ENCODE measurements around the gene CARD14.

Gene CARD14

DNA sequence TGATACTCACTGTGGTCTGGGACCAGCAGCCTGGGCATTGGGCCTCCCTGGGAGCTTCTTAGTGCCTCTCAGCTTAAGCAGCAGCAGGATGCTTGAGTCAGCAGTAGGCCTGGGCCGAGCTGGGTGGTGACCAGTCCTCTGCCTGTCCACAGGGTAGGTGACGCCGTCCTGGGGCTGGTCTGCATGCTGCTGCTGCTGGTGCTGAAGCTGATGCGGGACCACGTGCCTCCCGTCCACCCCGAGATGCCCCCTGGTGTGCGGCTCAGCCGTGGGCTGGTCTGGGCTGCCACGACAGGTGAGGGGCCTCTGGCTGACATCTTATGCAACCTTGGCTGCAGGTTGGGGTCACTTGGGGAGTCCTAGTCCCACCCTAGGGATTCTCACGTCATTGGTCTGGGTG, 57.8 kb downstream of the CARD14 start:
- H2BK12ac ChIP-seq (ENCODE audit: low read length in 2 of 2), result no peak overlapping the region
- no peak overlapping the region for H3K4me2 ChIP-seq (ENCODE audit: low read length, poor library complexity, severe bottlenecking)
- H3K27ac ChIP-seq (ENCODE audit: low read length, poor library complexity, severe bottlenecking), result no peak overlapping the region
- H2BK15ac ChIP-seq (ENCODE audit: low read depth, poor library complexity, severe bottlenecking), result no peak overlapping the region
- no peak overlapping the region for H2BK5ac ChIP-seq (ENCODE audit: low read depth, low read length, poor library complexity, severe bottlenecking)
- H3K36me3 ChIP-seq (ENCODE audit: control insufficient read depth in 1 of 2, insufficient read depth in 2 of 2, low read depth in 1 of 2, low read length in 2 of 2), result peaks cover 51 to 58% of the 10 kb centered on the region in 2 experiments
- H3K4me3 ChIP-seq (ENCODE audit: insufficient read depth in 1 of 2, low read depth in 1 of 2, low read length in 2 of 2), result no peak overlapping the region
- no peak overlapping the region for H2BK120ac ChIP-seq (ENCODE audit: low read depth, low read length)
- H3K79me1 ChIP-seq (replicated peaks; ENCODE audit: low read length, poor library complexity, severe bottlenecking), result peaks cover 15% of the 10 kb centered on the region
- H2AFZ ChIP-seq (ENCODE audit: low read depth, low read length), result no peak overlapping the region
- H3K14ac ChIP-seq (ENCODE audit: low read length in 2 of 2), result no peak overlapping the region
- H3K23ac ChIP-seq (ENCODE audit: low read length in 2 of 2), result no peak overlapping the region
- no peak overlapping the region for H4K8ac ChIP-seq (ENCODE audit: low read length)
- peaks cover 9% of the 10 kb centered on the region for H3K4me1 ChIP-seq (ENCODE audit: control insufficient read depth, insufficient read depth, low read depth, low read length)
- no peak overlapping the region for H2AK5ac ChIP-seq (ENCODE audit: low read length, severe bottlenecking)
- no peaks in the 10 kb centered on the region for H3K27me3 ChIP-seq (ENCODE audit: control insufficient read depth in 1 of 2, insufficient read depth in 1 of 2, low read length in 2 of 2)
- DNase-seq, result no peak
- H3K4ac ChIP-seq (ENCODE audit: low read depth in 1 of 2, low read length in 2 of 2), result no peak overlapping the region
- H4K91ac ChIP-seq (ENCODE audit: low read length), result no peak overlapping the region
- 95% methylated on average over 11 of the region's 11 CpGs for WGBS
- H3K9ac ChIP-seq (ENCODE audit: low read length), result no peak overlapping the region
- no peak overlapping the region for H3K18ac ChIP-seq (ENCODE audit: low read depth in 1 of 2, low read length in 2 of 2)
- H3K9me3 ChIP-seq (ENCODE audit: control insufficient read depth, low read length), result peaks cover 14% of the 10 kb centered on the region

DNA sequence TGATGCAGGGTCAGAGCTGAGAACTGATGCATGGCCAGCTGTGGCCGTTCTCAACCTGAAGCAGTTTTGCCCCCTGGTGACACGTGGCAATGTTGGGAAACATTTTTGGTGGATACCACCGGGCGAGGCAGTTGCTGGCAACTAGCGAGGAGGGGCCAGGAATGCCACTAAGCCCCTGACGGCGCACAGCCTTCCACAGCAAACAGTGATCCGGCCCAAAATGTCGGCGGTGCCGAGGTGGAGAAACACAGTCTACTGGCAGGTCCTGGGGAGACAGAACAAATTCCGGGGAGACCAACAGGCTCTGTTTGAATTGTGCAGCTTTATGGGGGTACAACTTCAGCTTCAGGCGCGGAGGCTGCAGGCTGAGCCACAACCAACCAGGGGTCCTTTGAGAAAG, 58.6 kb downstream of the CARD14 start:
- H3K27me3 ChIP-seq (ENCODE audit: control insufficient read depth in 1 of 2, insufficient read depth in 1 of 2, low read length in 2 of 2), result no peaks in the 10 kb centered on the region
- no peak overlapping the region for H4K8ac ChIP-seq (ENCODE audit: low read length)
- H3K4me3 ChIP-seq (ENCODE audit: insufficient read depth in 1 of 2, low read depth in 1 of 2, low read length in 2 of 2), result no peak overlapping the region
- H3K4me2 ChIP-seq (ENCODE audit: low read length, poor library complexity, severe bottlenecking), result no peak overlapping the region
- H2AK5ac ChIP-seq (ENCODE audit: low read length, severe bottlenecking), result no peak overlapping the region
- H4K91ac ChIP-seq (ENCODE audit: low read length), result no peak overlapping the region
- WGBS, result 91% methylated on average over 14 of the region's 14 CpGs
- no peak overlapping the region for H2AFZ ChIP-seq (ENCODE audit: low read depth, low read length)
- H3K9ac ChIP-seq (ENCODE audit: low read length), result no peak overlapping the region
- H2BK15ac ChIP-seq (ENCODE audit: low read depth, poor library complexity, severe bottlenecking), result no peak overlapping the region
- no peak overlapping the region for H3K23ac ChIP-seq (ENCODE audit: low read length in 2 of 2)
- no peak overlapping the region for H2BK12ac ChIP-seq (ENCODE audit: low read length in 2 of 2)
- no peak overlapping the region for H2BK120ac ChIP-seq (ENCODE audit: low read depth, low read length)
- peaks cover 21% of the 10 kb centered on the region for H3K9me3 ChIP-seq (ENCODE audit: control insufficient read depth, low read length)
- H3K18ac ChIP-seq (ENCODE audit: low read depth in 1 of 2, low read length in 2 of 2), result no peak overlapping the region
- H3K4me1 ChIP-seq (ENCODE audit: control insufficient read depth, insufficient read depth, low read depth, low read length), result peaks cover 8% of the 10 kb centered on the region
- no peak overlapping the region for H3K27ac ChIP-seq (ENCODE audit: low read length, poor library complexity, severe bottlenecking)
- peaks cover 7% of the 10 kb centered on the region for H3K79me1 ChIP-seq (replicated peaks; ENCODE audit: low read length, poor library complexity, severe bottlenecking)
- no peak for DNase-seq
- no peak overlapping the region for H3K14ac ChIP-seq (ENCODE audit: low read length in 2 of 2)
- peaks cover 50 to 59% of the 10 kb centered on the region in 2 experiments for H3K36me3 ChIP-seq (ENCODE audit: control insufficient read depth in 1 of 2, insufficient read depth in 2 of 2, low read depth in 1 of 2, low read length in 2 of 2)
- H3K4ac ChIP-seq (ENCODE audit: low read depth in 1 of 2, low read length in 2 of 2), result no peak overlapping the region
- no peak overlapping the region for H2BK5ac ChIP-seq (ENCODE audit: low read depth, low read length, poor library complexity, severe bottlenecking)

DNA sequence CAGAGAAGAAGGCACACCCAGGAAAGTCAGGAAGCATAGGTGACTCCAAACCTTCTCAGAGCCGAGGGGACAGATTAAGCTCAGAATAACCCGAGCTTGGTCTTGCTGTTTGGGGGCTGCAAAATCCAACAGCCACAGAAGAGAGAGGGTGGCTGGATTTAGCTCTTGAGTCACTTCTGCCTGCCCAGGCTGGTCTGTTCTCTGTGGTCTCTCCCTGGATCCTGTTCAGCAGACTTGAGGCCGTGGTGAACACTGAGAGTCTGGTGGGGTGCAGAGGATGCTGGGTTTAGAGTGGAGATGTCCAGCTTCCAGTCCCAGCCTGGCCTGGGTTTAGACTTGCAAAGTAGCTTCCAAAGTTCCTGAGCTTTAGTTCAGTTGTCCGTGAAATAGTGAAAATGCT, 59.2 kb downstream of the CARD14 start:
- no peak for DNase-seq
- Histone ChIP-seq H3K4me3 (ENCODE audit: insufficient read depth in 1 of 2, low read depth in 1 of 2, low read length in 2 of 2) (no peak overlapping the region), H2BK15ac (ENCODE audit: low read depth, poor library complexity, severe bottlenecking) (no peak overlapping the region), H2AFZ (ENCODE audit: low read depth, low read length) (no peak overlapping the region), H2BK5ac (ENCODE audit: low read depth, low read length, poor library complexity, severe bottlenecking) (no peak overlapping the region), H3K23ac (ENCODE audit: low read length in 2 of 2) (no peak overlapping the region), H3K9ac (ENCODE audit: low read length) (no peak overlapping the region), H2BK120ac (ENCODE audit: low read depth, low read length) (no peak overlapping the region), H3K27me3 (ENCODE audit: control insufficient read depth in 1 of 2, insufficient read depth in 1 of 2, low read length in 2 of 2) (no peaks in the 10 kb centered on the region), H4K91ac (ENCODE audit: low read length) (no peak overlapping the region), H3K9me3 (ENCODE audit: control insufficient read depth, low read length) (peaks cover 26% of the 10 kb centered on the region), H3K4ac (ENCODE audit: low read depth in 1 of 2, low read length in 2 of 2) (no peak overlapping the region), H3K79me1 (replicated peaks; ENCODE audit: low read length, poor library complexity, severe bottlenecking) (peaks cover 6% of the 10 kb centered on the region), H4K8ac (ENCODE audit: low read length) (no peak overlapping the region), H2AK5ac (ENCODE audit: low read length, severe bottlenecking) (no peak overlapping the region), H3K4me1 (ENCODE audit: control insufficient read depth, insufficient read depth, low read depth, low read length) (peaks cover 8% of the 10 kb centered on the region), H3K27ac (ENCODE audit: low read length, poor library complexity, severe bottlenecking) (no peak overlapping the region), H2BK12ac (ENCODE audit: low read length in 2 of 2) (no peak overlapping the region), H3K14ac (ENCODE audit: low read length in 2 of 2) (no peak overlapping the region), H3K4me2 (ENCODE audit: low read length, poor library complexity, severe bottlenecking) (no peak overlapping the region), H3K18ac (ENCODE audit: low read depth in 1 of 2, low read length in 2 of 2) (no peak overlapping the region), H3K36me3 (ENCODE audit: control insufficient read depth in 1 of 2, insufficient read depth in 2 of 2, low read depth in 1 of 2, low read length in 2 of 2) (peaks cover 54 to 57% of the 10 kb centered on the region in 2 experiments)
- 94% methylated on average over 4 of the region's 4 CpGs for WGBS

DNA sequence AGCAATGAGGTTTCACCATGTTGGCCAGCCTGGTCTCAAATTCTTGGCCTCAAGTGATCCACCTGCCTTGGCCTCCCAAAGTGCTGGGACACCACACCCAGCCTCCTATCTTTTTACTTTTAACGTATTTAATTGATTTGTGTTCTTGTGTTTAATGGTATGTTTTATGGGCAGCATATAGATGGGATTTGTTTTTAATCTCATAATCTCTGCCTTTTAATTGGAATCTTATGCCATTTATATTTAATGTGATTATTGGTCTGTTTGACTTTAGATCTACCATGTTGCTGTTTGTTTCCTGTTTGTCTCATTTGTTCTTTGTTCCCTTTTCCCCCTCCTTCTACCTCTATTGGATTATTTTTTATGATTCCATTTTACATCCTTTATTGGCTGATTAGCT, 62.6 kb downstream of the CARD14 start:
- Histone ChIP-seq H2BK15ac (ENCODE audit: low read depth, poor library complexity, severe bottlenecking) (no peak overlapping the region), H4K8ac (ENCODE audit: low read length) (no peak overlapping the region), H3K79me1 (replicated peaks; ENCODE audit: low read length, poor library complexity, severe bottlenecking) (peaks cover 8% of the 10 kb centered on the region), H3K4me1 (ENCODE audit: control insufficient read depth, insufficient read depth, low read depth, low read length) (peaks cover 3% of the 10 kb centered on the region), H3K18ac (ENCODE audit: low read depth in 1 of 2, low read length in 2 of 2) (no peak overlapping the region), H3K9me3 (ENCODE audit: control insufficient read depth, low read length) (peaks cover 34% of the 10 kb centered on the region), H3K36me3 (ENCODE audit: control insufficient read depth in 1 of 2, insufficient read depth in 2 of 2, low read depth in 1 of 2, low read length in 2 of 2) (peaks cover 53 to 81% of the 10 kb centered on the region in 2 experiments), H3K23ac (ENCODE audit: low read length in 2 of 2) (no peak overlapping the region), H3K4me3 (ENCODE audit: insufficient read depth in 1 of 2, low read depth in 1 of 2, low read length in 2 of 2) (no peak overlapping the region), H4K91ac (ENCODE audit: low read length) (no peak overlapping the region), H3K4ac (ENCODE audit: low read depth in 1 of 2, low read length in 2 of 2) (no peak overlapping the region), H2BK5ac (ENCODE audit: low read depth, low read length, poor library complexity, severe bottlenecking) (no peak overlapping the region), H2AFZ (ENCODE audit: low read depth, low read length) (no peak overlapping the region), H3K4me2 (ENCODE audit: low read length, poor library complexity, severe bottlenecking) (no peak overlapping the region), H3K14ac (ENCODE audit: low read length in 2 of 2) (no peak overlapping the region), H2AK5ac (ENCODE audit: low read length, severe bottlenecking) (no peak overlapping the region), H2BK12ac (ENCODE audit: low read length in 2 of 2) (no peak overlapping the region), H3K9ac (ENCODE audit: low read length) (no peak overlapping the region), H2BK120ac (ENCODE audit: low read depth, low read length) (no peak overlapping the region), H3K27me3 (ENCODE audit: control insufficient read depth in 1 of 2, insufficient read depth in 1 of 2, low read length in 2 of 2) (no peaks in the 10 kb centered on the region), H3K27ac (ENCODE audit: low read length, poor library complexity, severe bottlenecking) (no peak overlapping the region)
- WGBS, result no CpG with 5 or more reads among the region's 1 CpG
- DNase-seq, result no peak
